GM21515 (cell line): ENCODE measurements around the gene ENOX2.

Source experiments
- ATAC-seq: cut with Tn5 transposase; IDR thresholded peaks from one replicate; pipeline ENCODE4 v1.9.1; 2021; ENCODE audit not compliant: unreplicated experiment

Gene ENOX2

DNA sequence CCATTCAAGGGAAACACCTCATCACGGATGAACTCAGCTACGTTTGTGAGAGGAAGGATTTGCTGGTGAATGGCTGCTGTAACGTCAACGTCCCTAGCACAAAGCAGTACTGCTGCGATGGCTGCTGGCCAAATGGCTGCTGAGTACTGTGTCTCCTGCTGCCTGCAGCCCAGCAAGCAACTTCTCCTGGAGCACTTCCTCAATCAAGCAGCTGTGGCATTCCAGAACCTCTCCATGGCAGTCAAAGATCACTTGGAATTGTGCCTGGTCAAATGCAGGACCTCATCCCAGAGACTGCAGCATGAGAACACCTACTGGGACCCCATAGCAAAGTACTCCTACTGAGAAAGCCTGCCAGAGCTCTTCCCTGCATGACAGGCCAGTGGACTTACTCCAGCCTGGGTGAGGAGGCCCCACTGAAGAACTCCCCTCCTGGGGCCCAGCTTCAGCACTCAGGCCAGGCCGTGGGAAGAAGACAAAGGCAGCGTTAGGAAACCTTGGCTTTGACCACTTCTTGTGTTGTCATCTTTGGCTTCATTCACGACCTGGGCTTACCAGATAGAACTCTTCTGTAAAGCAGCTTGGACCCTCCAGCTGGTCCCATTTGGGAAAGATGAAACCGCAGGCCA, 256.9 kb downstream of the ENOX2 start:
- ATAC-seq, result no peak

- no peak for ATAC-seq
These were observed 265.4 kb downstream of the ENOX2 start for GRCh38 chrX:130637591-130637990.

- ATAC-seq, result no peak
These were observed 266.7 kb downstream of the ENOX2 start for GRCh38 chrX:130636277-130636676.

DNA sequence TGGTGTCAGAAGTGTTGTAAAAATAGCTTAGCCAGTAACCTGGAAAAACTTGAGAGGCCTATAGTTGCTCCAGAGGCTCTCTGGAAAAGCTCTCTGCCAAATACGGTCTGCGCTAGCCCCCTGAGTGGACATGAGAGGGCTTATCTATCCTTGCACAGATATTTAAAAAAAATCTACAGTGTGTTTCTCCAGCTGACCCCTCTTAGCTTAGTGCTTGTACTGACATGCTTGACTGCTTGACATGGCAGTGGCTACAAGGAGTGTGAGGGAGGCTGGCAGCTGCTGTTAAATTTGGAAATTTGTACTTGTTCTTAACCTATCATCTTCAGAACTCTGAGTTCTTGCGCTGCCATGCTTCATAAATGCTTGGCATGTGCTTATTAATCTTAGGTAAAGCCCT, 272.0 kb downstream of the ENOX2 start:
- no peak for ATAC-seq

DNA sequence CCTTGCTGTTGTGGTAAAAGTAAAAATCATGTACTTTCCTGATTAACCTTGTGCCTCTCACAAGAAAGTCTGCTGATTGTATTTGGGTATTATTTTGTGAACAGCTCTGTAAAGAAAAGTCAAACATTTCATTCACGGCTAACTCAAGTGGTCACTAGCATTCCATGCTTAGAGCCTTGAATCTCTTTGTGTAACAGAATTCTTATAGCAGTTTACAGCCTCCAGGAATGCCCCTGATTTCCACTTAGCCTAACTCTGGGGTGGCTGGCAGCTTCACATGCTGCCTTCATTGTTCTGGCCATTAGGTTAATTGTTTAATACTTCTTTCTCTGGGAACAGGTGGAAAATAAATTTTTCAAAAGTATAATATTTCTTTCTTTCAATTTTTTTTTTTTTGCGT, 274.5 kb downstream of the ENOX2 start:
- ATAC-seq, result no peak

GRCh38 chrX:130626521-130626920, 276.5 kb downstream of the ENOX2 start:
- no peak for ATAC-seq

GRCh38 chrX:130625386-130625785, 277.6 kb downstream of the ENOX2 start:
- no peak for ATAC-seq

DNA sequence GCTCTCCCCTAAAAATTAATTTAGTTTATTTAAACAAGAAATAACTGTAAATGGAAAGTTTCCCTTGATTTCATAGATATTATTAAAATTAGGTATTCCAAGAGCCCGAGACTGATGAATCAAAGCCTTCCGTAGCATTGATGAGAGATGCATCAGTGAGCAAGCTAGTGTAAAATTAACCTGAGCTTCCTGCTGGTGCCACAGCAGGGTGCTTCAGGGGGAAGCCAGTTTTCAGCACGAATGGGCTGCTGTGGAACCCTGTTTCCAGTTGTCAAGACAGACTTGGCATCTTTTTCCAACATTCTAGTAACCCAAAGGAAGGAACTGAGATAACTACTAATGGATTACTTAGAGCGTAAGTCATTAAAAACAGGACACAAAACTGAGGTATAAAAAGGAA, 279.5 kb downstream of the ENOX2 start:
- ATAC-seq, result no peak

GRCh38 chrX:130615941-130616340, 287.1 kb downstream of the ENOX2 start:
- no peak for ATAC-seq

GRCh38 chrX:130607431-130607830, 295.6 kb downstream of the ENOX2 start:
- ATAC-seq, result no peak

- no peak for ATAC-seq
These were observed 296.6 kb downstream of the ENOX2 start for GRCh38 chrX:130606425-130606824.

- ATAC-seq, result no peak
These were observed 298.1 kb downstream of the ENOX2 start for GRCh38 chrX:130604882-130605281.

GRCh38 chrX:130594453-130594916, 308.5 kb downstream of the ENOX2 start:
- ATAC-seq, result no peak

DNA sequence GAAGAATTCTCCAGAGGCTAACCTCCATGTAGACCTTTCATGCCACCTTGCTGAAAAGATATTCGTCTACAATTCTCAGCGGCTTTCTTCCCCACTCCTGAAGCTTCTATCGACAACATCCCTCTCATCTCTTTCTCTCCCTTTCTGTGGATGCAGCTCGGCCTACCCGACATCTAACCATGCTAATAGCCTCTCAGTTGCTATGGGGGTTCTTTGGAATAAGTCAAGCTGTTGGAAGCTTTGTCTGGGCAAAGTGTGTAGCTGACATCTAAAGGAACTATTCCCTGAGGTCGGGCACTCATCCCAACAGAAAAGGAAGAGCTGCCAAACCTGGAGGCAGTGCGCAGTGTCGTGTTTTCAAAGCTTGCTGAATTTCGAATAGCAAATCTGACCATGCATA, 309.1 kb downstream of the ENOX2 start:
- ATAC-seq, result no peak

DNA sequence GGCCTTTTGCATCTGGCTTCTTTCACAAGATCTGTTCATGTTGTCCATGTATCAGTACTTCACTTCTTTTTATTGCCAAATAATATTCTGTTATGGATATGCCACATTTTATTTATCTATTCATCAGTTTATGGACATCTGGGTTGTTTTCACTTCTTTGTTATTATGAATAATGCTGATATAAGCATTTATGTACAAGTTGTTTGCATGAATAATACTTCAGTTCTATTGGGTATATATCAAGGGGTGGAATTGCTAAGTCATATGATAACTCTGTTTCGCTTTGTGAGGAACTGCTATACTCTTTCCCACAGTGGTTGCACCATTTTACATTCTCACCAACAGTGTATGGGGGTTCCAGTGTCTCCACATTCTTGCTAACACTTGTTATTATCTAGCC, 310.8 kb downstream of the ENOX2 start:
- no peak for ATAC-seq

GRCh38 chrX:130578906-130579305, 324.1 kb downstream of the ENOX2 start:
- no peak for ATAC-seq

GRCh38 chrX:130577431-130577830, 325.6 kb downstream of the ENOX2 start:
- no peak for ATAC-seq

GRCh38 chrX:130575831-130576389, 327.1 kb downstream of the ENOX2 start:
- ATAC-seq, result peak; percentile 58
